HS-5 (cell line): Measurements from ENCODE around the gene METTL2B.
"Not testable (repeated sequence)": the region's sequence is repeated elsewhere in the genome, so short reads cannot be mapped to it uniquely, and the experiment has no call there.

Source experiments
- DNase-seq: peaks from one replicate; pipeline ENCODE4 v3.0.0-alpha.2; 2012; ENCODE audit warnings: low read depth

The METTL2B gene

DNA sequence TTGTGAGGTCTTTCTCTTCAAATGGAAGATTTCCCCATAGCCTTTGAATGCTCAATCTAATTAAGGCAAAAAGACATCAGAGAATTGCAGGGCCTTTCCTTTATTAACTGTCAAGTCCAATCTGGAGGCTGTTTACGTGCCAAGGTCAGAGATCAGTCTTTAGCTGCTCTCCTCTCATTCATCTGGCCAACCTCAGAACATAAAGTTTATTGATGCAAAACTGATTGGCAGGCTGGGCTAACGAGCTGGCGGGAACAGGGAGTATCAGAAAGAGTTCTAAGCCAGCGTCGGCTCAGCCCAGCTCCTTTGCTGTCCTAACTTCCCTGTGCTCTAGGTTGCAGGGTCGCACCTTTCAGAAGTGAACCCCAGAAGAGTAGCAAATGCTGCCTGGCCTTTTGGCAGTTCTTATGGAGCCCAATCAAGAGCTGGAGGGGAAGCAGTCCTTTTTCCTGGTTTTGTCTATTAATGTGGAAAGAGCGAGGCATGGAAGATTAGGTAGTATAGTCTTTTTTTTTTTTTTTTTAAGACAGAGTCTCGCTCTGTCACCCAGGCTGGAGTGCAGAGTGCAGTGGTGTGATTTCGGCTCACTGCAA is 47.5 kb downstream of the METTL2B start:
- DNase-seq, result not testable (repeated sequence)

DNA sequence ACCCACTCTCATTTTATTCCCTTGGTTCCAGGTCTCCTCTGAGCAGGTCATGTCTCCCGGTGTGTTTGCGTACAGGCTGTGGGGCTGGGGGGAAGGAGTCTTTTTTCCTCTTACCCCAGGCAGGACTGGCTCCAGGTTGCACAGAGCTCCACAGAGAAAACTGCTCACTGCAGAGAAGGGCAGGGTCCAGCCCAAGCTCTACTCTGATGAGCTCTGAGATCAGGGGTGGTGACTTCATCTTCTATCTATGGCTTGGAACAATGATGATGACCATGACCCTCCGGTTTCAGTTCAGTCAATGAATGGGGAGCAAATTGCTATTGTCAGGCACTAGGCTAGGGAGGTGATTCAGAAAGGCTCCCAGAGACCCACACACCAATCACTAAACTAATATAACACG is 49.0 kb downstream of the METTL2B start:
- DNase-seq, result not testable (repeated sequence)

DNA sequence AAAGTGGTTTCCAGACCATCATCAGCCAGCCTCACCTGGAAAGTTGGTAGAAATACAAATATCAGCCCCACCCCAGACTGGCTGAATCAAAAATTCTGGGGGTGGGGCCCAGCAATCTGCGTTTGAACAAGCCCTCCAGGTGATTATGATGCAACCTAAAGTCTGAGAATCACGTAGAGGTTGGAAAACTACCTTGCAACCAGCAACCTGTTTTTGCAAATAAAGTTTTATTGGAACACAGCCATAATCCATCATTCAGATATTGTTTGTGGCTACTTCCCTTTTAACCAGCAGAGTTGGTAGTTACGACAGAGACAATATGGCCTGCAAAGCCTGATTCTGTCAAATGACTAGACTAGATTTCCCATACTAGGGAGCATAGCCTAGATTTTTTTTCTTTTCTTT is 49.5 kb downstream of the METTL2B start:
- not testable (repeated sequence) for DNase-seq

DNA sequence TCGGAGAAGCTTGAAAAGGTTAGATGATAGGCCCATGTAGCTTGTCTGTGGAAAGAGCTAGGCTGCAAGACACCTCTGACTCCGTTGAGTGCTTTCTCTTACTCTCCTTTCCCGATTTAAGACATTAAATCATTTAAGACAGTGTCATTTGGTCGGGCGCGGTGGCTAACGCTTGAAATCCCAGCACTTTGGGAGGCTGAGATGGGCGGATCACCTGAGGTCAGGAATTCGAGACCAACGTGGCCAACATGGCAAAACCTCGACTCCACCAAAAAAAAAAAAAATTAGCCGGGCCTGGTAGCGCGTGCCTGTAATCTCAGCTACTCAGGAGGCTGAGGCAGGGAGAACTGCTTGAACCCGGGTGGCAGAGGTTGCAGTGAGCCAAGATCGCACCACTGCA is 52.6 kb downstream of the METTL2B start:
- DNase-seq, result not testable (repeated sequence)

DNA sequence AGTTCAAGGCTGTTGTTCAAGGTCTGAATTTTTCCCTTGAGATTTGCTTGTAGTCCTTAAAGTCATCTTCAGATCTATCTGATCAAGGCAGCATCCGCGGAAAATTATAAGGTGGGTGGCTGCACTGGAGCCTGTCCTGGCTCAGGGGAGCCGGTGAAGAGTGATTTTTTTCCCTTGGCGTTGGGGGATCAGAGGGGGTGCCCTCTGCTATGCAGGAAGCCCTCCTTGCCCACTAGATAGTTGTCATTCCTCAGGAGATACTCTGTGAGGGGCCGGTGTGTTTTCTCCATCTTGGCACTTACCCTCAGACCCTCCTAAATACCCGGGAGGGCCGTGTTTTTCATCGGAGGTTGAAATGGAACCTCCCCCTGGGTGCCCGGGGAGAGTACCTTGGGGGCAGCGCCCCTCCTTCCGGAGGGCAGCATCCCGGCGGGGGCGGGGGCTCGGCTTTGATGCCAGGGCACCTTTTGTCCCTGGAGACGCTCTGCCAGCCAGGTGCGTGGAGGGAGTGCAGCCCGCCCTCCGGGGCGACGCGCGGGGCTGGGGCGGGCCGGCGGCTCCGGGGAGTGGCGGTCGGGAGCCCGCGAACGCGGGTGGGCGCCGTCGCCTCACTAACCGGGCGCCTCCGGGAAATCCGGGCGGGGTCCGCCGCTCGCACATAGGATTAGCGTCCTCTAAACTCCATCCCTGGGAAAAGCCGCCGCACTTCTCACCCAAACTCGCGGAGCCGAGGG is 53.7 kb downstream of the METTL2B start:
- not testable (repeated sequence) for DNase-seq

DNA sequence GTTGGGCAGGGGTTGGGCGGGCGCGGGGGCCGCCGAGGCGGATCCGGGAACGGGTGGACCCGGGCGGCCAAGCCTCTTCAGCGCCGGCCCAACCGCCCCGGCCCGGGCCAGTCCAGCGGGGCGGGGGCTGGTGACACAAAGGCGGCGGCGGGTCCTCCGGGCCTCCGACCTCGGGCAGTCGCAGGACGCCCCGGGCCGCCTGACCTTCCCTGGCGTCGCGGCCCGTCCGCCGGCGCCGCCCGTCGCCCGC is 54.2 kb downstream of the METTL2B start:
- DNase-seq, result no peak

DNA sequence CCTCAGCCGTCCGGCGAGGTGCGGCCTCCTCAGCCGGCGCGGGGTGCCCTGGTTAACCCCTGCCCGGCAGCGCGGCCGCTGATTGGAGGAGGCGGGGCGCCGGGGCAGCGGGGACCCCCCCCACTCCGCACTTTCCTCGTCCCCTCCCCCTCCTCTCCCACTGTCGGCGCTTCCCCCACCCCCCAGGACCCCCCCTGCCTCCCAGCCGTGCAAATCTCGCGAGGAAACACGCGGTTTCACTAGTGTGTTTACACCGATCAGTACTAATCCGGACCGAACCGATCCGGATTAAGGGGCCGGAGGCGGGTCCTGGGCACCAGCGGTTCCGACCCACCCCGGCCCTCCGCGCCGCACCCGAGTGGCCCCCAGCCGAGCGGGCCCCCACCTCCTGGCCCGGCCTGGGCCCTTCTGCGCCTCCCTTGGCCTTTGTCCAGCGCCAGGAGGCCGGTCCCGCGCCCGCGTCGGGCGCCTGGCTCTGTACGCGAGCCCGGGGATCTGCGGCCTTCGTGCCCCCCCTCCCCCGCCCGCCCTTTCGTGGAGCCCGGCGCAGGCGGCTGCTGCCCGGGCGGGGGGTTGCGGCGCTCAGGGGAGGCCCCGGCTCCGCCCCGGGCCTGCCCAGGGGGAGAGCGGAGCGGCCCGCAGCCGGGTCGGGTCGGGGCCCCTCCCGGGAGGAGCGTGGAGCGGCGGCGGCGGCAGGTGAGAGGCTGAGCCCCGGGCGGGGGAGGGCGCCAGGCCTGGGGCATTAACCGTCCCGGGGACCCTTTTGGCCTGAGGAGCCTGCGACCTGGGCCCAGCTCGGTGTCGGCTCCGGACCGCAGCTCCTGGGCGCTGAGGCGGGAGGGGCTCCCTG is 54.8 kb downstream of the METTL2B start:
- peak; percentile 26 for DNase-seq

DNA sequence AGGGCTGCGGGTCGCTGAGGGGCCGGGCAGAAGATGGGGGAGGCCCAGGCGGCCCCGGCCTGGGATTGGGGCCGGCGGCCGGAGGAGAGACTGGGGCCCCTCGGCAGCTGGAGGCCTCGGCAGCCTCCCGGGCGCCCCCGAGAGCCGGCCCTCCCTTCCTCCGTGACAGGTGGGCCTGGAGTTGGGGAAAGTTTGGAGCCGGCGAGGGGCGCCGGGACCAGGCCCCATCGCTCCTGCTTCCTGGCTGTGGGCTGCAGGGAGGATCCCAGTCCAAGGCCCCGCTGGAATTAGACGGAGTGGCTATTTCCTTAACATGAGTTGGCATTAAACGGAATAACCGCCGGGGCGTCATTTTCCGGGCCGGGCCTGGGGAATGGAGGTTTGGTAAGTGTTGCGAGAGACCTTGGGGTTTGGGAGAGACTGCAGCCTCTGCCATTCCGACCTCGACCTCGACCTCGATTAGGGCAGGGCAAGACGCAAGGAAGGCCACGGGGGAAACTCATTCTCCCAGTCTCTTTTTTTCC is 55.5 kb downstream of the METTL2B start:
- DNase-seq, result not testable (repeated sequence)

DNA sequence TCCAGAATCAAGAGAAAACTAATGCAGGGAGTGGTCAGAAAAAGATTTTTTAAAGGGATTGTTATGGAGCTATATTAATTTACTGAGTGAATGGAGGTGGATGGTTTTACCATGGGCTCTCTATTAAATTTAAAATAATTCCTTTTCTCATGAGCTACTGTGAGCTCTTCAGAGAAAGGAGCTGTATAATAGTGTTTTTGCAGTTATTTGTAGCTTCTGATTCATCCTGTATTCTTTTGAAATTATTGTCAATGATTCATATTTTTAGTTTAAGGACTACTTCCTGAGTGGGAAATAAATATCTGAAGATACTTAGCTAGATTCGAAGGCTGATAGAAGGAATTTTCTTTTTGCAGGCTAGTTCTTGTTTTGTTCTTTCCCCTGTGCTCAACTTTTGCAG is 56.4 kb downstream of the METTL2B start:
- peak; percentile 13 for DNase-seq

DNA sequence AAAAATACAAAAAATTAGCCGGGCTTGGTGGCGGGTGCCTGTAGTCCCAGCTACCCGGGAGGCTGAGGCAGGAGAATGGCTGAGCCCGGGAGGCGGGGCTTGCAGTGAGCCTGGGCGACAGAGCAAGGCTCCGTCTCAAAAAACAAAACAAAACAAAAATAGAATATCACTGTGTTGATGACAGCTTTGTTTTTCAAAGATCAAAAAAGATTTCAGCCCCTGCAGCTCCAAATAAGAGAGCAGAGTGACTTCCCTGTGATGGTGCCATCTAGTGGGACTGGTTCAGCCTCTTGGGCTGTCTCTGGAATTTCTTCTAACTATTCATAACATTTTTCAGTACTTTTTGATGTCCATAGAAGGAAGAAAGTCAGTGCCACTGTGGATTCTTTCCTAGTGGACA is 60.9 kb downstream of the METTL2B start:
- not testable (repeated sequence) for DNase-seq

DNA sequence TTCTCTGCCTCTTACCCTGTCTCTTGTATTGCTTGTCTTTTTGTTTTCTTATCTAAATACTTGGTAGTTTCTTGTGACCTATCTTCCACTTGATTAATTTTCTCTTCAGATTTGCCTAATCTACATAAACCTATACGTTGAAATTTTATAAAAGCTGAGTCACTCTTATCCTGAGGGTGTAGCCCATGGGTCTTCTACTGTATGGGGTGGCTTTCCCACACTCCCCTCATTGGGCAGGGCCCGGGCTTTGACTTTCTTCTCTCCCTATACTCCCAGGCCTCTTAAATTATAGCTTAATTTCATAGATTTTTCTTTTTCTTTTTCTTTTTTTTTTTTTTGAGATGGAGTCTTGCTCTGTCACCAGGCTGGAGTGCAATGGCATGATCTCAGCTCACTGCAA is 66.0 kb downstream of the METTL2B start:
- not testable (repeated sequence) for DNase-seq

DNA sequence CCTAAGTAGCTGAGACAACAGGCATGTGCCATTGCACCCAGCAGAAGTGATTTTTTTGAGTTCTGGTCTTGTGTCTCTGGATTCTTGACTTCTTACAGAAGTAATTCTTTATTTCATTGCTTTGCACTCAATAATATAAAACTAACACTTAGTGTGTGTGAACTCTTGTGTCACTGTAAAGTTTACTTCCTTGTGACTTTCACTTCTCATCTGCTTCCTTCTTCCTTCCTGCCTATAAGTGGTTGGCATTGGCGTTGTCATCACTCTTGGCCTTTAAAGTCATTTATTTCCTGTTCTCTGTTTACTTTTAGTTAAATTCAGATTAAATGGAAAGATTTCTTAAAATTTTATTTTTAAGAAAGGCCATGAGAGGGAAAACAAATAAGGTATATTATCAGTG is 66.8 kb downstream of the METTL2B start:
- not testable (repeated sequence) for DNase-seq

DNA sequence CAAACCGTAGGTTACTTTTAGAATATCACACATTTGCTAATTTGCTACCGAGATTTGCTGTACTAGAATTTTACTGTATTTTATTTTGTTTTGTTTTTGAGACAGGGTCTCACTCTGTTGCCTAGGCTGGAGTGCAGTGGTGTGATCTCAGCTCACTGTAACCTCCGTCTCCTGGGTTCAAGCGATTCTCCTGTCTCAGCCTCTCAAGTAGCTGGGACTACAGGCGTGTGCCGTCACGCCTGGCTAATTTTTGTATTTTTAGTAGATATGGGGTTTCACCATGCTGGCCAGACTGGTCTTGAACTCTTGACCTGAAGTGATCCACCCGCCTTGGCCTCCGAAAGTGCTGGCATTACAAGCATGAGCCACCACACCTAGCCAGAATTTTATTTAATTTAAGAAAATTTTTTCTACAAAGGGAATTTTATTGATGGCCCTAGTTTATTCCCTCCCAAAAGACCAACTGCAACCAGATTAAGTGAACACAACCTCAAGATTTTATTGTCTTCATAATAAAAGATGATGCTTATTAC is 69.8 kb downstream of the METTL2B start:
- not testable (repeated sequence) for DNase-seq

DNA sequence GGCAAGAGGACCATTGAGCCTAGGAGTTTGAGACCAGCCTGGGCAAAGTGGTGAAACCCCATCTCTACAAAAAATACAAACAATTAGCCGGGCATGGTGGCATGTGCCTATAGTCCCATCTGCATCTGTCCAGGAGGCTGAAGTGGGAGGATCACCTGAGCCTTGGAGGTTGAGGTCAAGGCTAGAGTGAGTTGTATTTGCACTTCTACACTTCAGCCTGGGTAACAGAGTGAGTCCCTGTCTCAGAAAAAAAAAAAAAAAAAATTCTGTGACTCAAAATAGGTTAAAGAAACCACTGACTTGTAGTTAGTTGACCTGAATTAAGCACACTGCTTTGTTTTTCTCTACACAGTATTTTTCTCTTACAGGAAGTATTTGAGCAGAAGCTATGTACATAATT is 74.4 kb downstream of the METTL2B start:
- no peak for DNase-seq

DNA sequence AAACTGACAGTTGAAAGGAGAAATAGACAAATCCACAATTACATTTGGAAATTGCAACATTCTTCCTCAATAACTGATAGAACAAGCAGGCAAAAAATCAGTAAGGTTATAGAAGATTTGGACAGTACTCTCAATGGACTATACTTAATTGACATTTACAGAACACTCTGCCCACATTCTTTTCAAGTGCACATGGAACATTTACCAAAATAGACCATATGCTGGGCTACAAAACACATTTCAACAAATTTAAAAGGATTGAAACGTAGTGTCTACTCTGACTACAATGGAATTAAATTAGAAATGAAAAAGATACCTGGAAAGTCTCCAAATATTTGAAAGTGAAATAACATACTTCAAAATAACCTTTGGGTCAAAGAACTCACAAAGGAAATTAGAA is 77.8 kb downstream of the METTL2B start:
- not testable (repeated sequence) for DNase-seq
